Germinal center (tissue), 1 donor: ENCODE results near the gene PPP2R5C.

ENCODE experiments used
- DNase-seq: peaks from one replicate; pipeline ENCODE4 v3.0.0; 2012; ENCODE audit warnings: mixed read lengths, low spot score

The PPP2R5C gene

DNA sequence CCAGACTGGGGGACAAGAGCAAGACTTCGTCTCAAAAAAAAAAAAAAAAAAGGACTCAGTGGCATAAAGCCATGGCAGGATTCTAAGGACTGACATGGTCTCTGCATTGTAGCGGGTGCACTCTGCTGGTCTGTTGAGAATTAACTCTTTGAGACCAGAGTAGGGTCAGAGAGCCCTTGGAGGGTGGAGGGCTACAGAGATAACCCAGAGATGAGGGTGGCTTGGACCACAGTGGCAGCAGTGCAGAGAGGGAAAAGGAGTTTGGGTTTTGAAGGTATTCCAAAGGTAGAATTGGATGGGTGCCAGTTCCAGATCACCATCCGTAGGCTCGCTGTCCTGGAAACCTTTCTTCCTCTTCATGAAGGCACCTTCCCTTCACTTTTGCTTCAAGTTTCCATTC is 188.6 kb downstream of the PPP2R5C start:
- no peak for DNase-seq

DNA sequence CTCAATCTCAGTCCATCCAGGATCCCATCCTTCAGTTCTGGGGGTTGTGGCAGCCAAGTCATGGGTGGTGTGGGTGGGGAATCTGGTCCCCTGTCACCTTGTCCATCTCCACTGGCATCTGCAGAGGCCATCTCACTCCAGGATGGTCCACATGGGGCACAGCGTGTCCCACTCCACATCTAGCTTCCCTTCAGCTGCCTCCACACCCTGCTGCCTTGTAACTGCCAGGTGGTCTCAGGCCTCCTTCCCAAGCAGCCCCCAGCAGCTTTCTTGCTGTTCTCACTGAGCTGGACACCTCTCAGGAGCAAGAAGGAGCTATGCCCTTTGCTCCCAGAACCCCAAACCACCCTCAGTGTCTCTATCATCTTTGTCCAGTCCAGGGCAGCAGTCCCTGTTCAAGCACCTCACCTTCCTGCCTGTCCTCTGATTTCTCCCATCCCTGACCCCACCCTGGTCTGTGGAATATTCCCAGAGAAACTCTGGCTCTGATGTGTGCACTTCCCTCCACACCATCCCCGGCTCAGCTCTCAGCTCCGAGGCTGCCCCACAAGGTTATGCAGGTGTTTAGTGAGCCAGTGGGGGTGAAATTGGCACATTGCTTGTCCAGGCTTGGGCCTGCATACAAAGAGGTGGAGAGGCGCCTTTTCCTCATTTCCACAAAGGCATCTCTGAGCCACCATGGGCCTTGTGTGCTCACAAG is 189.2 kb downstream of the PPP2R5C start:
- DNase-seq = no peak

DNA sequence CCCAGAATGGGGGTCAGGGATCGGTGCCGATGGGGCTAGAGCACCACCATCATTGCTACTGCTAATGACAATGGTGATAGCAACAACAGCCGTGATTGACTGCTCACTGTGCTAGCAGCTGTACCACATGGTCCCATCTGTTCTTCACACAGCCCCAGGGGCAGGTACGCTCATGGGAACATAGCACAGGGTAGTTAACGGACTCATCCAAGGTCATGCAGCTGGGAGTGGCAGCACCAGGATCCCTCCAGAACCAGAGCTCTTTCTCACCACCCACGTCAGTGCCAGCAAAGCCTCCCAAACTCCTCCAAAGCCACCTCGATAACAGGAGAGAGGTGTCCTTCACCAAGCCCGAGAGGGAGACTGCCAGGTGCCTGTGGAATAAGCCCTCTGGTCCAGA is 191.6 kb downstream of the PPP2R5C start:
- no peak for DNase-seq

DNA sequence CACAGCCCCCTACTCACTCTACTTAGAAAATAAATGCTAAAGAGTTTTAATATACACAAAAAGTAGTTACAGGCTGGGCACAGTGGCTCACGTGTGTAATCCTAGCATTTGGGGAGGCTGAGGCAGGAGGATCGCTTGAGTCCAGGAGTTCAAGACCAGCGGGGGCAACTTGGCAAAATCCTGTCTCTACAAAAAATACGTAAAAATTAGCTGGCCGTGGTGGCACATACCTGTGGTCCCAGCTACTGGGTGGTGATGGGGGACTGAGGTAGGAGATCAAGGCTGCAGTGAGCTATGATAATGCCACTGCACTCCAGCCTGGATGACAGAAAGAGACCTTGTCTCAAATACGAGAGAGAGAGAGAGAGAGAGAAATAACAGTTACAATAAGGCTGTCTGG is 193.0 kb downstream of the PPP2R5C start:
- DNase-seq = no peak

DNA sequence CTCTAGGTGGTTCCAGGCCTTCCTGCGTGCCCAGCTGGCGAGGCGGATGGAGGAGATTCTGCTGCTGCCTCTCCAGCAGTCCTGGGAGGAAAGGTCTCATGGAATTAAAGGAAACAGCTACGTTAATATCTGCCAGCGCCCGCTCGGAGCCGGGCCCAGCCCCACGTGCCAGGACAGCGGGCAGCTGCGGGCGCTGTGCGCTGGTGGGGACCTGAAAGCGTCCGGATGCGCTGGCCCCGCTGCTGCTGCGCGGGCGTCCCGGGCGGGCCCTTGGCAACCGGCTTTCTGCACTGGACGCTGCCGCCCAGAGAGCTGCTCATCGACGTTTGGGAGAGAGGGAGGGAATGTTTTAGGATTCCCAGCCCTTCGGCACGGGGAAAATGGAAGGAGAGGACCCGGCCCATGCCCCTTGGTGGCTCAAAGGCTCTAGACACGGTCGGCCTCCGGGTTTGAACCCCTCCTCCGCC is 194.2 kb downstream of the PPP2R5C start:
- DNase-seq = no peak

DNA sequence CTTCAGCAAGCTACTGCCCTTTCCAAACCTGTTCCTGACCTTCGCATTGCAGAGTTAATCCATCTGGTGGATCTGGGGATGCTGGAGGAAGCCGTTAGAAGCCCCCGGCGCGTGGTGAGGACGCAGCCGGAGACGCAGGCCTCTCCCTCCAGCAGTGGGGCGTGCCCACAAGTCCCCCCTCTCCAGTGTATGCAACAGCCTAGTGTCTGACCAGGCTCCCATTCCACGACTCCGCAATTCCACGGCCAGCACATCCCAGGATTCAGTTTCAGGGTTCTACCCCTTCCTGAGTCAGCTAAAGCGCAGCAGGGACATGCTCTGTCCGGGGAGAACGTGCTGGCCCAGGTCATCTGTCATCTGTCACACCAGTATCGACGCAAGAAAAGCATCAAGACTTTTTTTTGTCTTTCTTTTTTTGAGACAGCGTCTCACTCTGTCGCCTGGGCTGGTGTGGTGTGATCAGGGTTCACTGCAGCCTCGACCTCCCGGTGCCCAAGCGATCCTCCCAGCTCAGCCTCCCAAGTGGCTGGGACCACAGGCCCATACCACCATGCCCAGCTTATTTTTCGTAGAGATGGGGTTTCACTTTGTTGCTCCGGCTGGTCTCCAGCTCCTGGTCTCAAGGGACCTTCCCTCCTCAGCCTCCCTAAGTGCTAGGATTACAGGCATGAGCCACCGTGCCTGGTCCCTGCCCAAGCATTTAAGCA is 194.8 kb downstream of the PPP2R5C start:
- no peak for DNase-seq

DNA sequence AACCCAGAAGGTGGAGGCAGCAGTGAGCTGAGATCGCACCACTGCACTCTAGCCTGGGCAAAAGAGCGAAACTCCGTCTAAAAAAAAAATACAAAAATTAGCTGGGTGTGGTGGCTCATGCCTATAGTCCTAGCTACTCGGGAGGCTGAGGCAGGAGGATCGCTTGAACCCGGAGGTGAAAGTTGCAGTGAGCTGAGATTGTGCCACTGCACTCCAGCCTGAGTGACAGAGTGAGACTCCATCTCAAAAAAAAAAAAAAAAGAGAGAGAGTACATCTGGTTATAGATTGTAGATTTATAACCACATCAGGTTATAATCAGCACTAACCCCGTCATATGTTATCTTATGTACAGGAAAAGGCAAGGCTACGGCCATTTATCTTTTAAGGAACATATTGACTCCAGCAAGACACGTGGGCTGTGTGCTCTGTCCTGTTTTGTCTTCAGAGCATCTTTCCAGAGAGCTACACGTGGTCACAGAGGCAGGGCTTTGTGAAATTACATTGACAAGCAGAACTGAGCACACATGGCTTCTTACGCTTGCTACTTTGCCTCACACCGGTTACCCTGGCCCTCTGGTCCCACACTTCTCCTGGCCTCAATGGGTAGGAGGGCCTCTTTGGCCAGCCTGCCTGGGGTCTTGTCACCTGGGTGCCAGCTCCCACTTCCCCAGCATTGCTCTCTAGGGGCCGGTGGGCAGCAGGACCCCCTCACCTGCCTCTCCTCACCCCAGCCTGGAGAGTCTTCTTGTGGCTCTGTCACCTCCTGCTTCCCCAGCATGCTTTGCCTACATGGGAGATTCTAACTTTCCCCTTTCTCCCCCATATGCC is 196.1 kb downstream of the PPP2R5C start:
- DNase-seq = no peak

DNA sequence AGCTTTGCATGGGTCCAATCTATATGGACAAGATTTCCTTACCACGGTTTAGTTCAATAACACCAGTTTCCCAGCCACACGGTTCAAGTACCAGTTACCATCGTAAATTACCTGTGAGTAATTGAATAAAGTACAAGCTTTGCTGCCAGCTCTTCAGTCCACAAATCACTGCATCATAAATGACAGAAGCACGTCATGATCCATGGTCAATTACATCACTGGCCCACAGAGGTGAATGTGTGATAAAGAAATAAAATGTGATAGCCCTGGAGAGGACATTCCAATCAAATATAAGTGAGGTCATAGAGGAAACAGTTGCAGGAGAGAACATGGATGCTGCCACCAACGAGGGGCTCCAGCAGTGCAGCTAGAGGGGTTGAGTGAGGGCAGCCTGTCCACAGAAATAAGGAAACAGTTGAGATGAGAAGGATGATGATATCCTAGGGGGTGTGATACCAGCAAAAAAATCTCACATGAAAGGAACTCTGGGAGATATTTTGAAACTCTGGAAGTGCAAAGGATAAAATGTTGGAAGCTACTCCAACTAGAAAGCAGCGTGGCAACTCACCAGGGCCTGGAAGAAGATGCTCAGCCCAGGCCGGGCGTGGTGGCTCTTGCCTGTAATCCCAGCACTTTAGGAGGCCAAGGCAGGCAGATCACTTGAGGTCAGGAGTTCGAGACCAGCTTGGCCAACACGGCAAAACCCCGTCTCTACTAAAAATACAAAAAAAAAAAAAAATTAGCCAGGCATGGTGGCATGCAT is 197.1 kb downstream of the PPP2R5C start:
- DNase-seq = no peak

DNA sequence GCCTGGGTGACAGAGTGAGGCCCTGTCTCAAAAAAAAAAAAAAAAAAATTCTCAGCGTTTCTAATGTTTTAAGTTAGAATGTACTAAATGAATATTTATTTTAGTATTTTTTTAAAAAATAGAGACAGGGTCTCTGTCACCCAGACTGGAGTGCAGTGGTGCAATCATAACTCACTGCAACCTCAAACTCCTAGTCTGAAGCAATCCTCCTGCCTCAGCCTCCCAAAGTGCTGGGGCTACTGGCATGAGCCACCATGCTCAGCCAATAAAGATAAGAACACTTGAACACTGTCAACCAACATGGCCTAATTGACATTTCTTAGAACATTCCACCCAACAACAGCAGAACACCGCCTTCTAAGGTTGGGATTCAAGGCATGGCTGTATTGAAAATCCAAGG is 197.8 kb downstream of the PPP2R5C start:
- DNase-seq = no peak

DNA sequence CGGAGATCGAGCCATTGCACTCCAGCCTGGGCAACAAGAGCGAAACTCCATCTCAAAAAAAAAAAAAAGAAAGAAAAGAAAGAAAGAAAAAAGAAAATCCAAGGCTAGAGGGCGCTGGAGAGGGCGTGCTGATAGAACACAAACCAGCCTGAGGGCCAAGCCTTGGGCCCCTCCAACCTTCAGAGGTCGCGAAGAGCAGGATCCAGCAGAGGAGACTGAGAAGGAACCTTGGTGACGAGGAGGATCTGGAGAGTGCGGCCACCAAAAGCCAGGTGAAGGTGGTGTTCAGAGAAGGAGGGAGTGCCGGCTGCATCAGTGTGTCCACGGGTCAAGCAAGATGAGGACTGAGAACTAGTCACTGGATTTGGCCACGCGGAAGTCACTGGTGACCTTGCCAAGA is 198.7 kb downstream of the PPP2R5C start:
- DNase-seq = no peak

DNA sequence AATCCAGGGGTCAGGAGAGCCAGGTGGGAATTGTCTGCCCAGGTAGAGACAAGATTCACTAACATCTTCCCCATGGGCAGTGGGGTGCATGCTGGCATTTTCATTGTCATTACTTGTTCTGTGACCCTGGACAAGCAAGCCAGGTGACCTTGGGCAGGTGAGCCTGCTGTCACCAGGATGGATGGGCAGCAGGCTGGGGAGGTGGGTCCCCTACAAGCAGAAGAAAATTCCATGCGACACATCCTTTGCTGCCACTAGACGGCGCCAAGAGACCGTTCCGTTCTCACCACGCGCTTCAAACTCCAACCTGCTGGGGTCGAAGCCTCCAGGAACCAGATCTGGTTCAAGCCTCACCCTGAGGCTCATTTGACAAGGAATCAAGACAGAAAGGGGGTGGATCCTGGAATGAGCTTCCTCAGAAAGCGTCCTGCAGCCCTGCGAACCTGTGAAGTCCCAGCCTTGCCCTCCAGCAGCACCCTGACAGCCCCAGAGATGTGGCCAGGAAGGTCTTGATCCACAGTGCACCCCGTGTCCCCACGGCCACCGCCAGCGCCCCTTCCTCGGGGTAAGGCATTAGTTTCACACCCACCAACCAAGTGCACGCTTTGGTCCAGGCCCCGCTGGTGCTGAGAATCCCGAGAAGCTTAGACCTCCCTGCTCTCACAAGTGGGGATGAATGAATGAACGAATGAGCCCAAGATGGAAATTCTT is 199.7 kb downstream of the PPP2R5C start:
- DNase-seq = peak; percentile 77

DNA sequence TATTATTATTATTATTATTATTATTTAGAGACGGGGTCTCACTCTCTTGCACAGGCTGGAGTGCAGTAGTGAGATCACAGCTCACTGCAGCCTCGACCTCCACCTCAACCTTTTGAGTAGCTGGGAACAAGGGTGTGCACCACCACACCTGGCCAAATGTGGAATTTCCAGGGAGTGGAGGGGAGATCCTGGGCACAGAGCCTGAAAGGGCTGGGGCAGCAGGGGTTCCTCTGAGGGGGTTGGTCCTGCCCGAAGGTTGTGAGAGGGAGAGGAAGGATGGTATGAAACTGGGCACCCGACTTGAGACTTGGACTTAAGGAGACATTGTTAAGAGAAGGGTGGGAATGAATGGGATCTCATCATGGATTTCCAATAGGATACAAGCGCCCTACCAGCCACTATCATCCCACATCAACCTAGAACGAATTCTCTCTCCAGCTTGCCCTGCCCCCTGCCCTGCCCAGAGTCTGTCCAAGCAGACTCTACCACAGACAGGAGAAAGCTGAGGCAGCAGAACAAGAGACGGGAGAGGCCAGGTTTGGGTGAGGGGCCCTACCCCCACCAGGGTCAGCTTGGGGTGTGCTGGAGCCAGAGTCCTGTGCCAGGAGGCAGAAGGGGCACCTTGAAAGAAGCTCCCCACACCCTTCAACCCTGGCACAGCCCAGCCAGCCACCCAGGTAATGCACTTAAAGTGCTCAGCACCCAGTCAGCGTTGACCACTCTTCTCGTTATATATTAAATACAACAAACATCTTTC is 200.4 kb downstream of the PPP2R5C start:
- no peak for DNase-seq

DNA sequence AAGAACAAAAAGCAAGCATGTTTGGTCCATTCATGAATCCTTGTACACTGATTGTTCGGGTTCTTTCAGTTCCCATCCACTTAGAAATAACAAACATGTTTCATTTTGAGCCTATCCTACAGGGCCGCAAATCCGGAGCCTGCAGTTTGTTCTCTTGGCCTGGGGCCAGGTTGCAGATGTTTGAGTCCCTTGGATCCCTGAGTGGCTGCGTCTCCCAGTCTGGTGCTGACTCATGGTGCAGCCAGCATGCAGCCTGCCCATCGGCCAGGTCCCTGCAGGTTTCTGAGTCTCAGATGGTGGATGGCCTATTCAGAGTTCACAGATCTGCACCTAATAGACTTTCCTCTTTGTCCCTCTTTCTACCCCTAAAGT is 201.0 kb downstream of the PPP2R5C start:
- no peak for DNase-seq

DNA sequence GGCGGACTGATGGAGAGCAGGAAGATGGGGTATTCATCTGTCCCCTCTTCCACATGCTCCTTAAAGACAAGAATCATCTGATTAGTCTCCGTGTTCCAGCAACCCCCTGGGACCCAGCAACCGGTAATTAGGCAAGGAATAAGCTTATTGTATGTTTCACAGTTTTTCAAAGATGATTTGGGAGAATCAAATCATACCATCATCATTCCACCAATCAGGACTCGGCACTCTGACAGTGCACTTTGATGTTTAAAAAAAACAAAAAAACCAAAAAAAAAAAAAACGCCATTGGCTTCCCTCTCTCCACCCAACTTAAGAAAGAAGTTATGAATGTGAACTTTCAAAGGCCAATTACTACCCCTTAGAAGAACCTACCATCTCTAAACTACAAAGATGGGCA is 201.5 kb downstream of the PPP2R5C start:
- DNase-seq = no peak

DNA sequence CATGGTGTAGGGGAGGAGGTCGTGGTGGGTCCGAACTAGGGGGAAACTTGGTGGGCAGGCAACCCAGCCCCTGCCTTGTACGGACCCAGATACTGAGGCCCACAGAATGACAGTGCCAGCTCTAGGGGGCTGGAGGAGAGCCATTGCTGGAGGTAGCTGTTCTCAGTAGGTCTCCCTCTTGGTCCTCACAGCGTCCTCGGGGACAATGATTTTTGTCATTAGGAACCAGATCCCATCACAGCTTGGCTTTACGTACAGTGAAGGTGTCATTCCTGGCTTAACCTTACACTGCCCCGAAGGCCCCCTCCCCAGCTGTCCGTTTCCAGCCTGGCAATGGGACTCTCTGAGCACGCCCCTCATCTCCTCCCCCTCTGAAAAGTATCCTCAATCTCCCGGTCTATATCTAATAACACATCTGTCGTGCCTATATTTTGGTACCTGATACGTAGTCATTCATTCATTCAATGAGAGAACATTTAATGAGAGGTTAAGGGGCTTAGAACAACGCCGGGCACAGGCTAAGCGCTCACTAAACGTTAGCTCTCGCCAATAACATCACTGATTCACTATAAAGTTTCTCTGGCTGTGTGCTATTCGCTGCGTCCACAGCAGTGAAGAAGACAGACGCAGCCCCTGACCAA is 202.3 kb downstream of the PPP2R5C start:
- no peak for DNase-seq

DNA sequence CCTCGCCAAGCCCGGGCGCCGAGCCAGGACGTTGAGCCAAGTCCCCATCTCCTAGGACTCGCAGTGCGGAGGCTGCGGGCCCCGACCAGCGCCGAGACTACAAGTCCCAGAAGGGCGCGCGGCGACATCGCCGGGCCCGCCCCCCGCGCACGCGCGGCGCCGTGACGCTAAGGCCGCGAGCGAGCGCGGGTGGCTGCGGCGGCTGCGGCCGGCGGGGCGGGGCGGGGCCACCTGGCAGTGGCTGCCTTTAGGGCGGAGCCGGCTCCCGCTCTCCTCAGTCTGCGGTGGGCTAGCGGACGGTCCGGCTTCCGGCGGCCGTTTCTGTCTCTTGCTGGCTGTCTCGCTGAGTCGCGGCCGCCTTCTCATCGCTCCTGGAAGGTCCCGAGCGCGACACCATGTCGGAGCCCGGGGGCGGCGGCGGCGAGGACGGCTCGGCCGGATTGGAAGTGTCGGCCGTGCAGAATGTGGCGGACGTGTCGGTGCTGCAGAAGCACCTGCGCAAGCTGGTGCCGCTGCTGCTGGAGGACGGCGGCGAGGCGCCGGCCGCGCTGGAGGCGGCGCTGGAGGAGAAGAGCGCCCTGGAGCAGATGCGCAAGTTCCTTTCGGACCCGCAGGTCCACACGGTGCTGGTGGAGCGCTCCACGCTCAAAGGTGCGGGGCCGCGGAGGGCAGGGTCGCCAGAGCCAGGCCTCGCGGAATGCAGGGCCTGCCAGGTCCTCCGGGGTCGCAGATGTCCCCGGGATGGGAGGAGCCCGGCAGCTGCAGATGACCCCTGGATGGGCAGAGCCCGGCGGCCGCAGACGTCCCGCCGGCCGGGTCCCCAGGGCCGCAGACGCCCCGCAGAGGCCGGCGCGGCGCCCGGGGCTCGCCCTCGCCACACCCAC is 203.0 kb downstream of the PPP2R5C start, which contains the start of gene DYNC1H1:
Gene DYNC1H1 (plus strand): TSS at position 277 of the 884 bp plus-strand sequence. CDS start 119 bp downstream, at position 396.
- DNase-seq = peak; percentile 93

DNA sequence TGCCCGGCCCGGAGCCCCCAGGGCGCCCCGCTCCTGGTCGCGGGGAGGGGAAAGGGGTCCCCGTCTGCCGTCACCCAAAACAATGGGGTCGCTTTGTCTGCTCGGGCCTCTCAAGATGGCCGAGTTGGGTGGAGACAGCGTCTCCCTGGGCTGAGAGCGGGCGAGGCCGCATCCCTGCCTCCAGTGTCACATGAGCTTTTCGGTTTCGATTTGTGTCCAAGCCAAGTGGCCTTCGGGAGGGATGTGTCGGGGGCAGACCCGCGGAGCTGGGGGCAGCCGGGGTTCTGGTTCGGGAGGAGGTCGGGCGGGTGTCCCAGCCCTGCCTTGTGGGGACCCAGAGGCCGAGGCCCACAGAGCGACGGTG is 203.7 kb downstream of the PPP2R5C start:
- peak; percentile 63 for DNase-seq

DNA sequence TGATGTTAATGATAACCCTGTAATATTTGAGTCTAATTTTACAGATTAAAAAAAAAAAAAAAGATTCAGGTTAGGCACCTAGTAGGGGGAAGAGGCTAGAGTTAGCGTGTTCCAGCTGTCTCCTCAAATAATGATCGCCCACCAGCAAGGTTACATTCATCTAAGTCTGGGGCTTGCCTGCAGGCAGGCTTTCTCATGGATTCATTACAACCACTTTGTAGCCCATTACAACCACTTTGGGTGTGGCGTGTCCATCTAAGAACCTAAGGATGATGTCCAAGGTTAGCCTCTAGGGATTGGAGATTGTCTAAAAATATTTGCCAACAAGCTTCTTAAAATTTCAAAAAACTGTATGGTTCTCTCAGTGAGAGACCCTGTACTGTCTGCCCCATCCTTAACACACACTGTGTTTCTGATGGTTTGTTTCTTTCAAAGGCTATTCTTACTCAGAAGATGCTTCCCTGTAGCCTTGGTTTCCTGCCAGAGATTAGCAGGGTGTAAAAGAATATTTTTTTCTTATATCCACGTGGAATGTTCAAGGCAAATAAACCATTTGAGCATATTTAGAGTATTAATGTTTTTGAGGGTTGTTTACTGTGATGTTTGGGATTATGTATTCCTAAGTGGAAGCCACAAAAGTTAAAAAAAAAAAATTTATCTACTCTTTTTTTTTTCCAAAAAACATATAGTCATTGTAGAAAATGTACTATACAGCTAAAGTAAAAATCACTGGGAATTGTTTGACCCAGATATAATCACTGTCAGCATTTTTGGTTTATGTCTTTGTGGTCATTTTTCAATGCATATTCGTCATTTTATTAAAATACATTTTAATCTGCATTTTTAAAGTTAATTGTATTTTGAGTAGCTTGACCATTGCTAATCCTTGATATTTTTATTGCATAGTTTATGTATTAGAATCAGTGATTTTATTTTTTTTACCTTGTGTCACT is 204.5 kb downstream of the PPP2R5C start:
- no peak for DNase-seq
